T-helper 1 cell (primary cell): Measurements from ENCODE around the gene TM9SF1.

Source experiments
- DNase-seq, 5 donors: peaks; one replicate each; pipeline ENCODE4 v3.0.0-alpha.2; 2012 to 2020

Gene TM9SF1

GRCh38 chr14:24196071-24197055 is 1.1 kb upstream of the TM9SF1 start:
- no peak for DNase-seq

- no peak for DNase-seq
Measured at GRCh38 chr14:24194873-24195185, 412 bp downstream of the TM9SF1 start.

- DNase-seq, result no peak
Measured at GRCh38 chr14:24194186-24194872, 912 bp downstream of the TM9SF1 start.

GRCh38 chr14:24192933-24193332 is 2.3 kb downstream of the TM9SF1 start:
- DNase-seq, result no peak

- no peak for DNase-seq
Measured at GRCh38 chr14:24190416-24190815, 4.8 kb downstream of the TM9SF1 start.

- no peak for DNase-seq
Measured at GRCh38 chr14:24189460-24189859, 5.8 kb downstream of the TM9SF1 start.

GRCh38 chr14:24189059-24189375 is 6.2 kb downstream of the TM9SF1 start:
- no peak for DNase-seq

GRCh38 chr14:24188251-24189058 is 6.8 kb downstream of the TM9SF1 start, which contains the start of gene IPO4:
Gene IPO4 (minus strand): TSS chr14:24188816. CDS start chr14:24188787, 29 bp downstream.
- DNase-seq, result peak; percentile 92 to 96 (median 94)

GRCh38 chr14:24187539-24187915 is 7.7 kb downstream of the TM9SF1 start:
- DNase-seq, result no peak

GRCh38 chr14:24186831-24187538 is 8.3 kb downstream of the TM9SF1 start:
- no peak for DNase-seq

- DNase-seq, result no peak
Measured at GRCh38 chr14:24185741-24186140, 9.5 kb downstream of the TM9SF1 start.

GRCh38 chr14:24185026-24185425 is 10.2 kb downstream of the TM9SF1 start:
- no peak for DNase-seq

- DNase-seq, result no peak
Measured at GRCh38 chr14:24184104-24184970, 10.9 kb downstream of the TM9SF1 start.

- DNase-seq, result no peak
Measured at GRCh38 chr14:24183014-24183481, 12.2 kb downstream of the TM9SF1 start.

- no peak for DNase-seq
Measured at GRCh38 chr14:24182110-24182882, 12.9 kb downstream of the TM9SF1 start.

GRCh38 chr14:24181371-24182077 is 13.7 kb downstream of the TM9SF1 start:
- no peak for DNase-seq

- no peak for DNase-seq
Measured at GRCh38 chr14:24179961-24180796, 15.1 kb downstream of the TM9SF1 start.

GRCh38 chr14:24179294-24179960 is 15.8 kb downstream of the TM9SF1 start:
- no peak for DNase-seq
